H1 (cell line): ENCODE data around the gene ODC1. TPM values are rescaled to one million over a fixed set of nuclear protein-coding genes. Genes with fewer than 3 reads are reported as not detected.

Experiments used
- CTCF ChIA-PET: fragments of 300-600 bp; sonication (Branson Sonifier 250); formaldehyde crosslinking; loops from one replicate; lab custom pipeline; 2021; ENCODE audit not compliant: partially characterized antibody; lab: Charles Lee
- POLR2A ChIA-PET: fragments of 300-600 bp; sonication (Branson Sonifier 250); formaldehyde crosslinking; loops from one replicate; lab custom pipeline; 2021; ENCODE audit warnings: inconsistent platforms; ENCODE audit not compliant: partially characterized antibody; lab: Charles Lee
- DNase-seq, 2 experiments: peaks; one replicate each; pipeline versions ENCODE4 v3.0.0 to v3.0.0-alpha.2; 2010 to 2022; ENCODE audit warnings: low spot score in 2 of 2, low read depth in 1 of 2, mixed read lengths in 1 of 2
- FAIRE-seq: peaks from 2 replicates; lab custom pipeline; 2011; peaks lifted over from hg19 to GRCh38; lab: Jason Lieb, UNC
- H2AFZ ChIP-seq: 2 replicates; pipeline ENCODE4 v1.8.1; 2012; ENCODE audit warnings: low read length, inconsistent platforms
- H2AK5ac ChIP-seq: 2 replicates; pipeline ENCODE4 v1.6.1; 2013; ENCODE audit warnings: low read depth, low read length
- H2BK120ac ChIP-seq: replicated peaks from 2 replicates; pipeline ENCODE3; 2013; ENCODE audit warnings: low read depth, low read length, inconsistent platforms
- H2BK12ac ChIP-seq: 2 replicates; pipeline ENCODE4 v1.6.1; 2013; ENCODE audit warnings: low read depth, low read length
- H2BK15ac ChIP-seq: 2 replicates; pipeline ENCODE4 v1.6.1; 2013; ENCODE audit warnings: low read length
- H2BK20ac ChIP-seq: 2 replicates; pipeline ENCODE4 v1.6.1; 2013; ENCODE audit warnings: low read length
- H2BK5ac ChIP-seq: 2 replicates; pipeline ENCODE4 v1.6.1; 2013; ENCODE audit warnings: low read depth, low read length
- H3K14ac ChIP-seq: 2 replicates; pipeline ENCODE4 v1.6.1; 2013; ENCODE audit warnings: inconsistent platforms; ENCODE audit not compliant: insufficient read length
- H3K18ac ChIP-seq: 2 replicates; pipeline ENCODE4 v1.6.1; 2013; ENCODE audit warnings: low read length; ENCODE audit errors: extremely low read depth
- H3K23ac ChIP-seq: 2 replicates; pipeline ENCODE4 v1.6.1; 2013; ENCODE audit warnings: inconsistent platforms; ENCODE audit not compliant: insufficient read length
- H3K23me2 ChIP-seq: 2 replicates; pipeline ENCODE4 v1.6.1; 2013; ENCODE audit warnings: low read depth, low read length
- H3K27ac ChIP-seq: 2 replicates; pipeline ENCODE4 v1.6.1; 2011; ENCODE audit warnings: low read depth, low read length, inconsistent platforms
- H3K27me3 ChIP-seq, 4 experiments: replicated peaks in 1 of 4; 1 replicate in 1 of 4; 2 replicates in 3 of 4; pipeline versions ENCODE4 v1.6.1 to v1.8.1; 2011 to 2013; ENCODE audit warnings: low read length in 3 of 4, mild to moderate bottlenecking in 3 of 4, inconsistent platforms in 2 of 4, mixed read lengths in 2 of 4, moderate library complexity in 1 of 4; ENCODE audit not compliant: control insufficient read depth in 3 of 4, insufficient read depth in 3 of 4; ENCODE audit errors: extremely low read depth in 1 of 4
- H3K36me3 ChIP-seq, 4 experiments: 2 replicates each; pipeline versions ENCODE4 v1.6.1 to v1.8.1; 2011 to 2013; ENCODE audit warnings: mild to moderate bottlenecking in 4 of 4, low read length in 3 of 4, moderate library complexity in 2 of 4, control low read depth in 1 of 4, inconsistent platforms in 1 of 4; ENCODE audit not compliant: insufficient read depth in 4 of 4, control insufficient read depth in 2 of 4
- H3K4ac ChIP-seq: replicated peaks from 2 replicates; pipeline ENCODE3; 2013; ENCODE audit warnings: low read length, low read depth, mixed read lengths, inconsistent platforms; ENCODE audit not compliant: insufficient read length
- H3K4me1 ChIP-seq, 4 experiments: replicated peaks in 1 of 4; 1 replicate in 1 of 4; 2 replicates in 3 of 4; pipeline versions ENCODE4 v1.6.1 to v1.8.1; 2011 to 2013; ENCODE audit warnings: low read length in 3 of 4, inconsistent platforms in 2 of 4, mixed read lengths in 1 of 4; ENCODE audit not compliant: insufficient read depth in 4 of 4, control insufficient read depth in 3 of 4
- H3K4me2 ChIP-seq, 2 experiments: 2 replicates each; pipeline versions ENCODE4 v1.6.1 to v1.8.1; 2011 to 2013; ENCODE audit warnings: low read depth in 2 of 2, low read length in 2 of 2, control low read depth in 1 of 2, inconsistent platforms in 1 of 2, mild to moderate bottlenecking in 1 of 2; ENCODE audit not compliant: insufficient read depth in 1 of 2
- H3K4me3 ChIP-seq, 4 experiments: fragments of 200-600, 300-600 bp in 1 of 4; sonication (generic), shearing (Covaris generic), sonication (Bioruptor Twin) in 1 of 4; 2 replicates each; pipeline versions ENCODE4 v1.5.1 to v1.8.1; 2011 to 2016; ENCODE audit warnings: low read length in 4 of 4, low read depth in 3 of 4, control low read depth in 2 of 4, inconsistent platforms in 2 of 4, mild to moderate bottlenecking in 2 of 4, mixed read lengths in 1 of 4, moderate library complexity in 1 of 4; ENCODE audit not compliant: insufficient read depth in 2 of 4; ENCODE audit errors: extremely low read depth in 1 of 4
- H3K56ac ChIP-seq: replicated peaks from 2 replicates; pipeline ENCODE3; 2013; ENCODE audit warnings: low read depth, mild to moderate bottlenecking, mixed read lengths, low read length, inconsistent platforms; ENCODE audit not compliant: insufficient read length
- H3K79me1 ChIP-seq: 2 replicates; pipeline ENCODE4 v1.6.1; 2013; ENCODE audit warnings: low read depth, low read length, control low read depth
- H3K79me2 ChIP-seq, 2 experiments: 2 replicates each; pipeline versions ENCODE4 v1.6.1 to v1.8.1; 2012 to 2013; ENCODE audit warnings: low read length in 2 of 2, mild to moderate bottlenecking in 2 of 2, inconsistent platforms in 1 of 2; ENCODE audit not compliant: insufficient read depth in 2 of 2, control insufficient read depth in 1 of 2
- H3K9ac ChIP-seq, 4 experiments: replicated peaks in 1 of 4; 1 replicate in 1 of 4; 2 replicates in 3 of 4; pipeline versions ENCODE4 v1.6.1 to v1.8.1; 2011 to 2013; ENCODE audit warnings: low read depth in 3 of 4, low read length in 3 of 4, control low read depth in 2 of 4, mild to moderate bottlenecking in 2 of 4, moderate library complexity in 2 of 4, inconsistent platforms in 1 of 4; ENCODE audit errors: extremely low read depth in 1 of 4
- H3K9me3 ChIP-seq, 2 experiments: 2 replicates each; pipeline versions ENCODE4 v1.6.1 to v1.8.1; 2012 to 2013; ENCODE audit warnings: mild to moderate bottlenecking in 2 of 2, moderate library complexity in 2 of 2, control low read depth in 1 of 2, inconsistent platforms in 1 of 2, low read depth in 1 of 2, low read length in 1 of 2, mixed read lengths in 1 of 2; ENCODE audit not compliant: insufficient read depth in 2 of 2
- H4K20me1 ChIP-seq, 2 experiments: replicated peaks in 1 of 2; 2 replicates each; pipeline versions ENCODE3 to v1.8.1; 2011 to 2013; ENCODE audit warnings: inconsistent platforms in 2 of 2, low read length in 2 of 2, mild to moderate bottlenecking in 1 of 2; ENCODE audit not compliant: insufficient read depth in 2 of 2, control insufficient read depth in 1 of 2
- H4K5ac ChIP-seq: 2 replicates; pipeline ENCODE4 v1.6.1; 2013; ENCODE audit warnings: low read length, low read depth, mixed read lengths, inconsistent platforms; ENCODE audit not compliant: insufficient read length
- H4K8ac ChIP-seq: 2 replicates; pipeline ENCODE4 v1.8.0; 2013; ENCODE audit warnings: mild to moderate bottlenecking, moderate library complexity, low read length, inconsistent platforms; ENCODE audit not compliant: insufficient read depth; ENCODE audit errors: extremely low read depth
- H4K91ac ChIP-seq: replicated peaks from 2 replicates; pipeline ENCODE3; 2013; ENCODE audit warnings: low read length, mixed read lengths, inconsistent platforms; ENCODE audit not compliant: insufficient read length
- BCL11A ChIP-seq, 2 experiments: IDR thresholded peaks; one replicate each; pipeline ENCODE4 v1.6.1; 2011; ENCODE audit warnings: low read depth in 2 of 2, low read length in 2 of 2, mild to moderate bottlenecking in 2 of 2
- CBX5 ChIP-seq: fragments of 300-800, 300-1000 bp; sonication (generic); IDR thresholded peaks from 2 replicates; pipeline ENCODE4 v1.7.1; 2016; ENCODE audit warnings: antibody characterized with exemption, low read length, low read depth
- EP300 ChIP-seq, 2 experiments: IDR thresholded peaks; 1 replicate in 1 of 2; 2 replicates in 1 of 2; pipeline ENCODE4 v1.6.1; 2011 to 2012; ENCODE audit warnings: low read depth in 2 of 2, low read length in 2 of 2, mild to moderate bottlenecking in 2 of 2, borderline replicate concordance in 1 of 2, inconsistent platforms in 1 of 2, moderate library complexity in 1 of 2
- GABPA ChIP-seq: IDR thresholded peaks from 2 replicates; pipeline ENCODE4 v1.6.1; 2011; ENCODE audit warnings: mild to moderate bottlenecking, low read length, moderate library complexity, borderline replicate concordance; ENCODE audit not compliant: insufficient read depth
- GTF2F1 ChIP-seq: IDR thresholded peaks from 2 replicates; pipeline ENCODE4 v1.6.1; 2012; ENCODE audit warnings: low read depth, low read length, improper control_type of control experiment, borderline replicate concordance
- MAFK ChIP-seq: IDR thresholded peaks from 2 replicates; pipeline ENCODE4 v1.6.1; 2012; ENCODE audit warnings: low read depth, mild to moderate bottlenecking, improper control_type of control experiment, low read length
- RAD21 ChIP-seq, 2 experiments: IDR thresholded peaks in 1 of 2; conservative IDR thresholded peaks in 1 of 2; 2 replicates each; pipeline ENCODE4 v1.6.1; 2011; ENCODE audit warnings: low read depth in 2 of 2, low read length in 2 of 2, improper control_type of control experiment in 1 of 2, inconsistent platforms in 1 of 2, mild to moderate bottlenecking in 1 of 2, moderate library complexity in 1 of 2
- SUZ12 ChIP-seq: fragments of 200-600 bp; sonication (generic); IDR thresholded peaks from 2 replicates; pipeline ENCODE4 v1.6.1; 2012; ENCODE audit warnings: mild to moderate bottlenecking, inconsistent platforms, low read length, moderate library complexity, mixed read lengths
- whole genome bisulfite sequencing, 2 experiments: shearing (Covaris generic) in 1 of 2; methylation state at CpG; one replicate each; pipeline versions ENCODE4 v1.1.6 to v1.1.7; 2013 to 2015; ENCODE audit warnings: low lambda C conversion rate in 2 of 2, mixed read lengths in 2 of 2, inconsistent platforms in 1 of 2, low coverage in 1 of 2, missing lambda C conversion rate in 1 of 2; ENCODE audit not compliant: insufficient replicate concordance in 2 of 2, insufficient coverage in 1 of 2, insufficient read length in 1 of 2; ENCODE audit errors: extremely low coverage in 1 of 2, missing lambda C conversion rate in 1 of 2; 5-methylcytosine and 5-hydroxymethylcytosine counted together
- polyA plus RNA-seq, 7 experiments: library from polyadenylated mRNA; depleted of rRNA in 3 of 7; stranded (reverse) in 5 of 7; unstranded in 2 of 7; fragments of >200 nt in 5 of 7; fragments of 200-250 nt in 2 of 7; gene quantifications; 1 replicate in 5 of 7; 2 replicates in 1 of 7; 4 replicates in 1 of 7; pipeline versions ENCODE4 v1.2.1 to v1.2.3, GENCODE V29; 2011 to 2013; ENCODE audit warnings: missing spikeins in 2 of 7, mixed read lengths in 2 of 7
- total RNA-seq: library from RNA; stranded (reverse); fragmentation: NEBNext Ultra II Directional; extraction: Animal tissue kit (Norgen Biotek cat#: 25700); gene quantifications from 2 replicates; pipeline ENCODE4 v1.2.1, GENCODE V29; 2021

ODC1 gene
- total and polyA plus RNA-seq, 2 of the 8 experiments (the other 6 are each of a cell fraction or from before 2014, with no cell fraction given): 57.2 to 76.7 TPM

DNA sequence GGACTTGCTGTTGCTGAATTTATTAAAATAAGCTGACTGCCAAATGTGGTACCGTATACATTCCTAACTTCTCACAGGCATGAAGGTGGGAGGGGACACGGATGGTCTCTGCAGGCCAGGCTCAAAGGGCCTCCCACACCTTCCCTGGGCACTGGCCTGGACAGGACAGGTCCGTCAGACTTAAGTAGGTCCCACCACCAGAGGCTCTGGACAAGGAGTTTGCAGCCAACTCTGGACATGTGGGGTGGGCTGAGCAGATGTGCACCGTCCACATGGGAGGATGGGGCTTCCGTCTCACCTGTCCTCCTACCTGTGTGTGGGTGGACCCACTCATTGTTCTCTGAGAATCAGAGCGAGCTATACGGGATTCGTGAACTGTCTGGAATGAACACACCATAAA lies 8.2 kb downstream of the ODC1 start:
- H2AK5ac ChIP-seq: no peak overlapping the region
- FAIRE-seq: no peak
- no peak overlapping the region for H3K18ac ChIP-seq
- H4K91ac ChIP-seq: no peak overlapping the region
- 91% methylated on average over 8 of the region's 8 CpGs; no CpG with 5 or more reads in 1 of the 2 experiments for WGBS, 2 experiments
- no peaks in the 10 kb centered on the region for H3K27me3 ChIP-seq
- H2BK20ac ChIP-seq: no peak overlapping the region
- peaks cover 4 to 39% (median 25%) of the 10 kb centered on the region in 4 experiments; a peak in 7 of 8 replicates for H3K36me3 ChIP-seq
- H3K4me2 ChIP-seq: no peak overlapping the region
- no peak overlapping the region for H3K23ac ChIP-seq
- no peak overlapping the region for H3K9ac ChIP-seq
- H3K23me2 ChIP-seq: no peaks in the 10 kb centered on the region
- H2BK5ac ChIP-seq: no peak overlapping the region
- no peak overlapping the region for H3K4me3 ChIP-seq
- H4K8ac ChIP-seq: no peak overlapping the region
- H3K4me1 ChIP-seq: no peaks in the 10 kb centered on the region
- no peak for DNase-seq
- H2BK12ac ChIP-seq: no peak overlapping the region
- no peak overlapping the region for H3K56ac ChIP-seq
- H2AFZ ChIP-seq: no peak overlapping the region
- no peak overlapping the region for H3K4ac ChIP-seq
- H3K27ac ChIP-seq: no peak overlapping the region
- no peak overlapping the region for H2BK120ac ChIP-seq
- POLR2A ChIA-PET: interaction anchor here (1.1 to 6.0 kb wide), 4 partner anchors 7 to 315 kb away, joined by 3 to 44 read pairs (median 4); partner anchors contain the start of gene ODC1
- no peak overlapping the region for H2BK15ac ChIP-seq
- no peak overlapping the region for H4K5ac ChIP-seq
- H3K9me3 ChIP-seq: no peaks in the 10 kb centered on the region
- H3K14ac ChIP-seq: no peak overlapping the region
- peaks cover 2 to 3% of the 10 kb centered on the region in 2 experiments for H4K20me1 ChIP-seq
- no peaks in the 10 kb centered on the region for H3K79me1 ChIP-seq
- CTCF ChIA-PET: interaction anchor here (0.7 to 1.7 kb wide), 7 partner anchors 10 to 339 kb away, joined by 3 to 7 read pairs (median 4); no protein-coding TSS in a partner anchor
- H3K79me2 ChIP-seq: no peaks in the 10 kb centered on the region
- TF ChIP-seq SUZ12: no peak
- no peak for TF ChIP-seq MAFK
- no peak for TF ChIP-seq GABPA
- no peak for TF ChIP-seq CBX5
- TF ChIP-seq EP300 (IDR thresholded peaks at IDR 0.05; ENCODE audit: borderline replicate concordance in 1 of 2, low read depth in 2 of 2, low read length in 2 of 2): no peak
- TF ChIP-seq GTF2F1: no peak
- no peak for TF ChIP-seq BCL11A (IDR thresholded peaks at IDR 0.05; ENCODE audit: low read depth in 2 of 2, low read length in 2 of 2)
- TF ChIP-seq RAD21 (IDR thresholded peaks at IDR 0.05 in 1 of 2, conservative IDR thresholded peaks at IDR 0.05 in 1 of 2; ENCODE audit: low read depth in 2 of 2, low read length in 2 of 2): no peak
